AG08396 (cell line): ENCODE results near the gene TTC27.
"Not testable (repeated sequence)": the region's sequence is repeated elsewhere in the genome, so short reads cannot be mapped to it uniquely, and the experiment has no call there.

Experiments
- DNase-seq: peaks from one replicate; pipeline ENCODE4 v3.0.0; 2012; ENCODE audit warnings: low spot score, mixed read lengths

Gene TTC27

DNA sequence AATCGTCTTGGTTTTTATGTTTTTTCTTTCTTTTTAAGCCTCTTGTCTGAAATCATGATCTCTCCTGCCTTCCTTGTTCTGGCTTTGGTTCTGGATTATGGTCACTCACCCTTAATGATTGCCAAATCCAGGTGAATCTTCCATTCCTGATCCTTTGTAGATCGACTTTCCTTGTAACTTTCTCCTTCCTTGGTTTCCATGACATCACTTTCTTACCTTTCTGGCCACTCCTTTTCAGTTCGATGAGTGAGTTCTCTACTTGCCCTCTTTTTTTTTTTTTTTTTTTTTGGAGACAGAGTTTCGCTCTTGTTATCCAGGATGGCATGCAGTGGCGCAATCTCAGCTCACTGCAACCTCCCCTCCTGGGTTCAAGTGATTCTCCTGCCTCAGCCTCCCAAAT lies 179.8 kb downstream of the TTC27 start:
- no peak for DNase-seq

GRCh38 chr2:32810909-32811495 lies 183.2 kb downstream of the TTC27 start:
- no peak for DNase-seq

DNA sequence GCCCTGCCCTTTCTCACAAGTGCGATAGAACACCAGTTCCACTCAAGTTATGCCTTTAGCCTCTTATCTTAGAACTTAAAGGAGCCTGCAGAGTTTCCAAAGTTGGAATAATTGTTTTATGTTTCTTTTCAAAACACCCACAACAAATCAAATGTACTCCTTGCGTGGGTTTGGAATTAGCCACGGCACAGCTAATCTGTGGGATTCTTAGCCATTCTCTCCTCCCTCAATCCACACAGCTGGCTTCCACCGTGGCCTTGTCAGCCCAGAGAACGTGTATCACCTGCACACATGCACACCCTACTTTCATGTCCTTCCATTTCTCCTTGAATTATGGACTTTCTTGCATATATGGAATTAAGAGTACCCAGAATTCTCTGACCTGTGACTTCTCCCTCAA lies 183.8 kb downstream of the TTC27 start:
- DNase-seq = no peak

GRCh38 chr2:32812316-32812715 lies 184.5 kb downstream of the TTC27 start:
- no peak for DNase-seq

GRCh38 chr2:32820088-32820487 lies 192.2 kb downstream of the TTC27 start:
- no peak for DNase-seq

DNA sequence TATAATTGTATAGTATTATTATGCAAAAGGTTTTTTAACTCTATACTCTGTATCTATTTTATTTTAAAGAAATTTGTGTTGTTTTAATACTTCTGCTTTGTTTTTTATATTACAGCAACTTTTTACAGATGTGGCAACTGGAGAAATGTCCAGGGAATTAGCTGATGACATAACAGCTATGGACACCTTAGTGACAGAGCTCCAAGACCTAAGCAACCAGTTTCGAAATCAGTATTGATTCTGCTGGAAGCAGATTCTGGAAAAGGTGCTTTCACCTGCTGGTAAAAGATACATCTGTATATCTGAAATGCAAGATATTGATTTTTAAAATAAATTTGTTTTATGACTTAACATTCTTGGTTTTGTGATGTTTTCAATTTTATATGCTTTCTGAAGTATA lies 192.9 kb downstream of the TTC27 start:
- DNase-seq = no peak

DNA sequence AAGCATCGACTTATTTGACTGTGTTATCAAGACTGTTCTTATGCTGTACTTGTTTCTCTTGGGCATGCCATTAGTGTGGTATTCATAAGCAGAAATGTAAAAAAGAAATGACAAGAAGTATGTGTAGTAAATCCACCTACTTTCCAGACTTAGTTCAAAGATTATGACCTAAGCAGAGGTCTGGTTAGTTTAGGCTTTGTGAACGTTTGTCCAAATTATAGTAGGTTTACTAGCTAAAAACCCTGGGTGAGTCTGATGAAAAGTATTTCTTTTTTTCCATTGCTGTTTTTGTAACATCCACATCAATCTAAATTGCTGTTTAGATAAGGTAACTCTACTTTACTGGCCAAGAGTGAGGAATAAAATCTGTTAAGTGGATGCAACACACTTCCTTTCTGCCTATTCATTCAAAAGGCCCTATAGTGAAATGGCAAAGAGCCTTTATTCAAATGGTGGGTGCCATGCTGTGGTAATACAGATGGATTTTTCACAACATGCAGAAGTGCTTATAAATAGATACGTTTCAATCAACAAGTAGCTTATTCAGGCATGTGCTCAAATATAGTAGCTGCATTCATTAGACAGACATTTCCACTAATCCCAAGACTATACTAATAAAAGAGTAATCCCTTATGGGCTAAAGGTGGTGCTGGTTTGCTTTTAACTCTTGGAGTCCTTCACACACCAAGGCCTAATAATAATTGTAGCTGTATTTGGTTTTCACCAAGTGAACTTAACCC lies 196.4 kb downstream of the TTC27 start:
- DNase-seq = no peak

DNA sequence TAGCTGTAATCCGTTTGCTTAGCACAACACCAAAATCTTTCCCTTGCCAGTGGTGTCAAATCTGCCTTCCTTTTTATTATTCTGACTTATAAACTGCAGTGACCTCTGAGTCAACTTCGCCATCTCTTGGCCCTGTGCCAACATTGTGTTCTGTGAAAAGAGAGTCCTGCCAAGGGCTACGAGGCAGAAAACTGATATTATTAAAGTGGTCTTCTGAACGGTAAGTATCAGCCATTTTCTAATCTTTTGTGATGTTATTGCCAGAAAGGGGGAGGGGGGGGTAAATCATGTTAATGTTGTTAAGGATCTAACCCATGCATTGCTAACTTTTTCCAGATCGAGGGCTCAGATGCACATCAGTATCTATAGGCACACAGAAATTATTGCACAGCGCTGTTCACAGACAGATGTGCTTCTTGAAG lies 197.5 kb downstream of the TTC27 start:
- no peak for DNase-seq

GRCh38 chr2:32830196-32830595 lies 202.3 kb downstream of the TTC27 start:
- DNase-seq = no peak

DNA sequence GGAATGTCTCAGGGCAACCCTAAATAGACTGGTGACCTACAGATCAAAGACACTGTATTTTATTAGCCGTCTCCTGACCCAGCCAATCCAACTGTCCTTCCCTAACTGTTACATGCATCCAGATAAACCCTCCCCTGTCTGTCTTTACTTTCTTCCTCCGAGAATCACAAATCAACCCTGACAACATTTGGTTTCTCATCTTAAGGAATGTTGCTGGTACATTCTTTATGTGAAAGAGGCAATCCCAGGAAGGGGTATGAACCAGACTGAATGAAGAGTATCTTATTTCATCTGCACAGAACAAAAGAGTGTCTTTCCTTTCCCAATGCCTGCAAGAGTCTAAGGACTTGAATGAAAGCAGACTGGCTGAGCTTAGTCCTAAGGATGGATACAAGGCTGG lies 205.0 kb downstream of the TTC27 start:
- peak; percentile 14 for DNase-seq

GRCh38 chr2:32833709-32834108 lies 205.9 kb downstream of the TTC27 start:
- DNase-seq = no peak

DNA sequence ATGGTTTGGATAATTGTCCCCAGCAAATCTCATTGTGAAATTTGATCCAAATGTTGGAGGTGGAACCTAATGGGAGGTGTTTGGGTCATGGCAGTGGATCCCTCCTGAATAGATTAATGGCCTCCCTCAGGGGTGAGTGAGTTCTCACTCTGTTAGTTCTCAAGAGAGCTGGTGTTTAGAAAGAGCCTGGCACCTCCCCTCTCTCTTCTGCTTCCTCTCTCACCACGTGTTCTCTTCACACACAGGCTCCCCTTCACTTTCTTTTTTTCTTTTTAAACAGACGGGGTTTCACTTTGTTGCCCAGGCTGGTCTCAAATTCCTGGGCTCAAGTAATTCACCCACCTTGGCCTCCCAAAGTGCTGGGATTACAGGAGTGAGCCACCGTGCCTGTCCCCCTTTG lies 207.3 kb downstream of the TTC27 start:
- no peak for DNase-seq

DNA sequence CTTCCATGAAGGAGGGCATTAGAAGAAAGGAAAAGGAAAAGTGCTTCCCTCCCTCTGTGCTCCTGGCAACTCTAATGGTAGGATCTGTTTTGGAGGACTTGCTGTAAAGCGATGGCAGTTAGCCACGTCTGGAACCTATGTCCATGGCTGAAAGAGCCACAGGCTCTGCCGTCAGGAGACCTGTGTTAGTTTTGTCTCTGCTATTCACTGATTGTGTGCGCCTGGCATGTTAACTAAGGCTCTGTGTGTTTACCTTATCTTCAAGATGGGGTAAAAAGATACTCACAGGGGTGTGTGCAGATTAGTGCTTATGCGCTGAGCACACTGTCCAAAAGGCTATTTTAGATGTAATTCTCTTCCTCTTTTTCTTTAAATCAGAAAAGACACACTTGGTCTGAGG lies 209.1 kb downstream of the TTC27 start:
- DNase-seq = no peak

- DNase-seq = no peak
Observed at GRCh38 chr2:32838418-32838817, 210.6 kb downstream of the TTC27 start.

- no peak for DNase-seq
Observed at GRCh38 chr2:32838949-32839348, 211.1 kb downstream of the TTC27 start.

DNA sequence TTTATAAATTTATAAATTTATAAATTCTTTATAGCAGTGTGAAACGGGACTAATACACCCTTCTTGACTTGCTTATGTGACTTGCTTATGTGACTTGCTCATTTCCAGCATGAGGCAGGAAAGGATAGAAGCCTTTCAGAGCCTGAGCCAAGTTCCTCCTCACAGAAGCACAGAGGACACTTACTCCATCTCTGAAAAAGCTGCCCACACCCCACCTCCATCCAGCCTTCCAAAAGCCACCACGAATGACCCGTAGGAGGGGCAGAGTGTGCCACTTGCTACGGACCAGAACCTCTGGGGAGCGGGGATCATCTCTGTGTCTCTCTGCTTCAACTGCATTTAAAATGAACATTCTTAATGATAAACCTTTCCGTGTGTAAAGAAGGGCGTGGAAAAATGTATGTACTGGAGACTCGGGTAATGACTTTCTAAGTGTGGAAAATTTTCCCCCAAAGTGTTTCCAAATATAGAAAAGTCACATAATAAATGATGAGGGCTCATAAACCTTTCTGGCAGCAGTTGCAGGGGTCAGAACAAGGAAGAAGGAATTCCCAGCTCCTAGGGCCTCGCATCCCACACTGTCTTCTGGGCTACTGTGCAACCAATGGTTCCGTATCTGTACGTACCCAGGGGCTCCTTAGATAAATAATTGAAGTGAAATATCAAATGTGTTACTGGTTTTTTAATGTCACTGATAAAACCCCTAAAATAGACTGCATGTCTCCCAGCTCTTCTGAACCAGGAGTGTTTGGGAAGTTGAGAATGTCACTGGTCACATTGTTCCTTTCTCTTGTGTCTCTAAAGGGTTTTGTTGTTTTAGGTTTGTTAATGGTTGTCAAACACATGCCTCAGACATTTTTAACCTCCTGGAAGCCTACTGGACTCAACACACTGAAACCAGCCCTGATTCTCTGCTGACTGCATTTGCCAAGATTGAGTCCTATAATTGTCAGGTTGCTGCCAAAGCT lies 214.4 kb downstream of the TTC27 start:
- no peak for DNase-seq

DNA sequence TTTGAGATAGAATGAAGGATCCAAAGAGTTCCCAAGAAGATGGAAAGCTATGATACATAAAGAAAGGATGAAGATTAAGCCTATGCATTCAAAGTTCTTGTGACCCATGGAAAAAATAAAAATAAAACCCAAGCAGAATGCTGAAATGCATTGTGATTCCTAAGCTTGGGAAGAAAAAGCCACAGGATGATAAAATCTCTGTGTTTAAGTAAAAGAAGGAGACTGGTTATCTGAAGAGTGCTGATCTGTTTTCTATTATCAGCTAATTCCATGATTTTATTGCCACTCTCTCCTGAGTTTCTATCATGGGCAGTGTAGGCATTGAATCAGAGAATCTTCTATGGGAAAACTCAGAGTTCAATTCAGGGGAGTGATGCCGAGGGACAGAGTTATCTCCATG lies 215.8 kb downstream of the TTC27 start:
- DNase-seq = no peak

DNA sequence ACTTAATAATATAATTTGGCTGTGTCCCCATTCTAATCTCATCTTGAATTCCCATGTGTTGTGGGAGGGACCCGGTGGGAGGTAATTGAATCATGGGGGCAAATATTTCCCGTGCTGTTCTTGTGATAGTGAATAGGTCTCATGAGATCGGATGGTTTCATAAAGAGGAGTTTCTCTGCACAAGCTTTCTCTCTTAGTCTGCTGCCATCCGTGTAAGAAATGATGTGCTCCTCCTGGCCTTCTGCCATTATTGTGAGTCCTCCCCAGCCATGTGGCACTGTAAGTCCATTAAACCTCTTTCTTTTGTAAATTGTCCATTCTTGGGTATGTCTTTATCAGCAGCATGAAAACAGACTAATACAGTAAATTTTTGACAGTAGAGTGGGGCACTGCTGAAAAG lies 216.4 kb downstream of the TTC27 start:
- no peak for DNase-seq

DNA sequence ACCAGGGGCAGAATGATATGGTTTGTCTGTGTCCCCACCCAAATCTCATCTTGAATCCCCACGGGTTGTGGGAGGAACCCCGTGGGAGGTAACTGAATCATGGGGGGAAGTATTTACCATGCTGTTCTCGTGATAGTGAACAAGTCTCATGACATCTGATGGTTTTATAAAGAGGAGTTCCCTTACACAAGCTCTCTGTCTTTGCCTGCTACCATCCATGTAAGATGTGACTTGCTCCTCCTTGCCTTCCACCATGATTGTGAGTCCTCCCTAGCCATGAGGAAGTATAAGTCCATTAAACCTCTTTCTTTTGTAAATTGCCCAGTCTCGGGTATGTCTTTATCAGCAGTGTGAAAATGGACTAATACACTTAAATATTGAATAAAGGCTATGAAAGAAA lies 218.4 kb downstream of the TTC27 start:
- not testable (repeated sequence) for DNase-seq

DNA sequence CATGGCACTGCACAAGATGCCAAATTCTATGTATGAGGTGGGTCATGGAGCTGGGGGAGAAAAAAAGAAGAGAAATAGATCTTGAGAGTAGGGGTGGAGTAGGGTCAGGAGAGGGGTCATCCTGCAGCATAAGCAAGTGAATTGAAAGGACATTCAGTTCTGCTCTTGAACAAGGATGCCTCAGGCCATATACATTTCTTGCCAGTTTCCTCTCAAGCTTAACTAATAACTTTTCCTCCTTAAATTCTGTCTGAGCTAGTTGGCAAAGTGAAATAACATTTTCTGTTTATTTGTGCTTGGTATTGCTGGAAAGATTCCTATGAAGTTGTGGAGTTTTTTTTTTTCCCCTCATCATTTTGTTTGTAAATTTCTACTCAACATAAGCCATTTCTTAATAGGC lies 219.9 kb downstream of the TTC27 start:
- DNase-seq = no peak

- DNase-seq = no peak
Observed at GRCh38 chr2:32849456-32850194, 221.8 kb downstream of the TTC27 start.

DNA sequence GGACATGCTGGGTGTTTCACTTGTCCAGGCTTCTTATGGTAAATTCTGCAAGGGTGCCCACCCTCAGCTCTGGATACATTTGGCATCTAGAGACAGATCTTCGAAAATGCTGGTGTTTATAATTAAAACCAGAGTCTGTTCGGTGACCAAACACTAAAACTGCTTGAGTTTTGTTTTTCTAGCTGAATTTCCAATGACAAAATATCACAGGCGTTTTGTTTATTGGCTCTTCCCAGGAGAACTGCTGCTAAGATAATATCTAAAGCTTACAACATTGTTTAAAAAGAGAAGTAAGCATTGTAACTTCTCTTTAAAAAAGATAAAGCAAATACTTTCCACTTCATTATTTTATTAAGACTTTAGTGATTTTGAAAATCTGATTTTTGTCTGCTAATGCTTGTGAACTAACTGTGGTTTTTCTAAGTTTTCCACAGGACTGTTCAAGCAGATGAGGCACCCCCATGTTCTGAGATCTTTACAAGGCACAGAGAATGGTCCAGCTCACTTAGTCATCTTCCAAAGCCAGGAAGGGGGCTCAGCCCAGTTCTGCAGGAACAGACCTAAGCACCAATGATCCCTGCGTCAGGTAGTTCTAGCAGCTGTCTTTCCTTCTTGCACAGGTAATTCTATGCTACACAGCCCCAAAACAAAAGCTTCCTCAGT lies 224.1 kb downstream of the TTC27 start:
- no peak for DNase-seq
